NAMALWA (cell line): ENCODE measurements around the gene GUCY1A1.
"Not testable (repeated sequence)": the region's sequence is repeated elsewhere in the genome, so short reads cannot be mapped to it uniquely, and the experiment has no call there.

Experiments used
- DNase-seq: peaks from one replicate; pipeline ENCODE4 v3.0.0-alpha.2; 2015; ENCODE audit warnings: low spot score

GUCY1A1 gene, protein sequence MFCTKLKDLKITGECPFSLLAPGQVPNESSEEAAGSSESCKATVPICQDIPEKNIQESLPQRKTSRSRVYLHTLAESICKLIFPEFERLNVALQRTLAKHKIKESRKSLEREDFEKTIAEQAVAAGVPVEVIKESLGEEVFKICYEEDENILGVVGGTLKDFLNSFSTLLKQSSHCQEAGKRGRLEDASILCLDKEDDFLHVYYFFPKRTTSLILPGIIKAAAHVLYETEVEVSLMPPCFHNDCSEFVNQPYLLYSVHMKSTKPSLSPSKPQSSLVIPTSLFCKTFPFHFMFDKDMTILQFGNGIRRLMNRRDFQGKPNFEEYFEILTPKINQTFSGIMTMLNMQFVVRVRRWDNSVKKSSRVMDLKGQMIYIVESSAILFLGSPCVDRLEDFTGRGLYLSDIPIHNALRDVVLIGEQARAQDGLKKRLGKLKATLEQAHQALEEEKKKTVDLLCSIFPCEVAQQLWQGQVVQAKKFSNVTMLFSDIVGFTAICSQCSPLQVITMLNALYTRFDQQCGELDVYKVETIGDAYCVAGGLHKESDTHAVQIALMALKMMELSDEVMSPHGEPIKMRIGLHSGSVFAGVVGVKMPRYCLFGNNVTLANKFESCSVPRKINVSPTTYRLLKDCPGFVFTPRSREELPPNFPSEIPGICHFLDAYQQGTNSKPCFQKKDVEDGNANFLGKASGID

DNA sequence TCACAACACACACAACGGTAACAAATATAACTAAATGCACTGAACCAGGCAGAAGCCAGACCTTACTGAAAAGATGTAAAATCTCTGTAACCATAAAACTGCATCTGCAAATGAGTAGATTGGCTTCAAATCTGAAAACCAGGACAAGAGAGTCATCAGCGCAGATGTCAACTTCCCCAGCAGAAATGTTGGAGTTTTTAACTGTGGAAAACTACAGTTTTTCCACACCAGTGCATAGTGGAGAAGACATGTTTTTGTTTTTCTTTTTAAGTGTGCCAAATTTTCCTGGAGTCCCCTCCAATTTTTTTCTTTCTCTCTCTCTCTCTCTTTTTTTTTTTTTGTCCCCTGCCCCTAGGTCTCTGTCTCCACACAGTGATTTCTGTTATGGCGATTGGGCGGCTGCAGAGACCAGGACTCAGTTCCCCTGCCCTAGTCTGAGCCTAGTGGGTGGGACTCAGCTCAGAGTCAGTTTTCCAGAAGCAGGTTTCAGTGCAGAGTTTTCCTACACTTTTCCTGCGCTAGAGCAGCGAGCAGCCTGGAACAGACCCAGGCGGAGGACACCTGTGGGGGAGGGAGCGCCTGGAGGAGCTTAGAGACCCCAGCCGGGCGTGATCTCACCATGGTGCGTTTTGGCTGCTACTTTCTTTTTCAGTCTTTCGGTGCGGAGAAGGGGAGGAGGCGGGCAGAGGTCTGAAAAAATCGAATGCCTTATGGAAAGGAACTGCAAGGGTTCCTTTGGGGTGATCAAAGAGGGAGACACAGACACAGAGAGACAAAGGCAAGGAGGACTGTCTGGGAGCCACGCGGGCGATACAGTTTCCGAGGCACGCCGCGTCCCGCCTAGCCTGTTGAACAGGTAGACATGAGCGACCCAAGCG lies at the start of gene GUCY1A1:
Gene GUCY1A1 (plus strand): TSS at position 505 of the 878 bp plus-strand sequence. CDS start 30,020 bp downstream, outside the sequence.
- DNase-seq, result no peak

DNA sequence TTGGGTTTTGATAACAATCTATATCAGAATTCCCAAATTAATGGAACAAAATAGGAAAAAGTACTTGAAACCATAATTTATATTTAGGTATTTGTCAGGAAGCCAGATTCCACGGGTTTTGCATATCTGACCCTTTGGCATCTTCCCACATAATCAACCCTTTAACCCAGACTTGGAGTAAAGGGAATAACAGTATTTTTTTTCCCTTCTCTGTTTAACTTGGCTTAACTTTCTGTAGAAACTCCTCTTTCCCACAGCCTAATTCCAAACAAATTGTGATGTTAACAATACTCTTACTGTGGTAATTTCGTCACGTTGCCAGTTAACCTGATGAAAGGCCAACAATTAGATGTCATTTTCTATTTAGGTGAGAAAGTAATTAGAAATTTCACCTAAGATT lies 49.4 kb upstream of the GUCY1A1 start:
- DNase-seq, result no peak

DNA sequence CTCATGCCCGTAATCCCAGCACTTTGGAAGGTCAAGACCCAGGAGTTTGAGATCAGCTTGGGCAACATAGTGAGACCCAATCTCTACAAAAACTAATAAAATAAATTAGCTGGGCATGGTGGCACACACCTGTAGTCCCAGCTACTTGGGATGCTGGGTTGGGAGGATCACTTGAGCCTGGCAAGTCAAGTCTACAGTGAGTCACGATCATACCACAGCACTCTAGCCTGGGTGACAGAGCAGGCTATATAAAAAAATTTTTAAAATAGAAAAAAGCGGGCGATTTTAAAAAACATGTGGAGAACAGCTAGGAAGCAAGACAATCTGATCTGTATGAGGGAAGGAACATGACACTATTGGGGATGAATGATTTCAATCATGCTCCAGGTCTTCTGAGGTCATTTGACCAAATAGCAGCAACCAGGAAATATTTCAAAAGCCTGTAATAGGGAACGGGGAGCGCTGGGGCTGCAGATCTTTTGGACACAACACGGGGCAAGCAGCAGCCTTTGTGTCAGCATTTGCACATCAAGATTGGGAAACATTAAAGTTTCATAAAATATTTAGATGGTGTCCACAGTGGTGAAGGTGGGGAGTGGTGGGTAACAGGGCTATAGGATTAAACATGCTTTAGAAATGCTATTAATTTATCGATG lies 48.3 kb upstream of the GUCY1A1 start:
- no peak for DNase-seq

DNA sequence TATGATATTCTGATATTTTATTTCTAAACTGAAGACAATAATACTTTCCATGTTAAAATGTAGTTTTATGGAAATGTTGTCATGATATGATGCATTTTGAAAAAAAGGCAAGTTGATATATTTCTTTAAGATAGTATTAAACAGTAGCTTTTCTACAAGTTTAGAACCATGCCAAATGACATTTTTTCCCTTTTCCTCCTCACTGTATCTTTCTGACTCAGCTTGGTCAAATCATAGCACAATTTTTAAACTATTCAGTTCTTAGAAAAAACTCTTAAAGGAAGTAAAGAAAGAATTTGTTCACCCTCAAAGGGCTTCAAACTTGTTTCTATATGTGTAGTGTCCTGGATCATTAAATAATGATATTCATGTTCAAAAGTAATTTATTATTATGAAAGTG lies 46.0 kb upstream of the GUCY1A1 start:
- DNase-seq, result no peak

DNA sequence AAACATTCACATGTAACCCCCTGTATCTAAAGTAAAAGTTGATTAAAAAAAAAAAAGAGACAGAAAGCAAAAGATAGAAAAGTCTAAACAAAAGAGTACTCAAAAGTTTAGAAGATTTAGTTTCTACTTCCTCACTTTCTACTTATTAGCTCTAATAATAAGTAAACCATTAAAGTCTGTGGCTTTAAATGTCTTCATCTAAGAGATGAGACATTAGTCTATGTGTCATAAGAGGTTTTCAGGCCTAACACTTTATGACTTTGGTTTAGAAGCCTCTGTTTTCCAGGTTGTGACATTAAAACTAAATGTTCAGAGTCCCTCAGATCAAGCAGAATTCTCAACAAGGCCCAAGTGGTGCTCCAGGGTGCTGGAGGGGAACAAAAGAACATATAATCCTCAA lies 42.2 kb upstream of the GUCY1A1 start:
- no peak for DNase-seq

DNA sequence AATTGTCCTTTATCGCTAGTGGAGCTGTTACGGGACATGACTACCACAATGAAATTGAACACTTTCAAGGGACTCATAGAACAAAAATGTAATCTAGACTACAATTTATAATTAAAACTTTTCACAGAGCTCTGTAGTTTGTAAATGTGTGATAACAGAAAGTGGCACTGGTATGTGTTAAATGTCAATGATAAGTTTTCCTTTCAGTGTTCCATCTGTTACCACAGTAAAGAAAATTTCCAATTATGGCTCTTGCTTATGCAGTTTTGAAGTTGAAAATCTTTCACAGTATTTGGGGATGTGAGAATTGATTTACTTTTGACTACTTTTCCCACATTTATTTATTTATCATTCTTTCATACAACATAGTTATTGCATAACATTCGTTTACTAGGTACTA lies 40.1 kb upstream of the GUCY1A1 start:
- DNase-seq, result no peak

DNA sequence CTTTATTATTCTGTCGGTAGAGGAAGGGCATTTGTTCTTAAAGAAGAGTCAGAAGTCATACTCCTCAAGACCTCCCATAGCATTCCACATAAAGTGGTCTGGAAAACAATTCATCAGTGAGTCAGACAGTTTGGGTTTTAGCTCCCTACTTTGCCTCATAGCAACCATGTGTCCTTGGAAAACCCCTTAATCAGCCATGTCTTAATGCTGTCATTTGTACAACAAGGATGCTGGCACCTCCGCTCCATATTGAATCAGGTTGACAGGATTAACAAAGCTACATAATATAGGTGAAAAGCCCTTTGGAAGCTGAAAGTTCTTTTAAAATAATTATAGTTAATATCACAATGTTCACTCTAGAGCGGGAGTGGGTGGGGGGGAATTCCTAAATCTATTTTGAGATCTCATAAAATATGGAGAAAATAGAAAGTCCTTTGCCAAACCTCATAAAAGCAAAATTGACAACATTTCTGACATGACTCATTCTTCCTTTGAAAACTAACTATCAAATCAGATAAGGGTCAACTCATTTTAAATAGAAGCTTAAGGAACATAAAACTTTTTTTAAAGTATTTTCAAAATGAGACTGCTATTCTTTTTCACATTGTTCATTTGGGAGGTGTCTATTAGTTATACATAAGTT lies 37.3 kb upstream of the GUCY1A1 start:
- no peak for DNase-seq

DNA sequence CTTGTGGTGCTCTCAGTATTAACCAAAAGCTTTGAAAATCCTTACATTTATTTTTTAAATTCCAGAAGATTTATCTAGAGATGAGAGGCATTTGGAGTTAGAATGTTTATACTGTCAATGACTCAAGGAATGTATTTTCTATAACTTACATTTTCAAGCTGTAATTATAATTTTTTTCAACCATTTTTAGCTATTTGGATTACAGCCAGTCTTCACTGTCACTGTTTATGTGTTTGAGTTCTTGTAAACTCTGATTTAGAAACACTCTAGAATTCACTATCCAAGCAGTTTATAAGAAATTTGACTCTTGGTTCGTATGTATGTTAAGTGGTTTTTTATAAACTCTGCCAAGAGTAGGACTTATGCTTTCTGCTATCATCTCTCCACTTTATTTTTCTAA lies 36.7 kb upstream of the GUCY1A1 start:
- no peak for DNase-seq

DNA sequence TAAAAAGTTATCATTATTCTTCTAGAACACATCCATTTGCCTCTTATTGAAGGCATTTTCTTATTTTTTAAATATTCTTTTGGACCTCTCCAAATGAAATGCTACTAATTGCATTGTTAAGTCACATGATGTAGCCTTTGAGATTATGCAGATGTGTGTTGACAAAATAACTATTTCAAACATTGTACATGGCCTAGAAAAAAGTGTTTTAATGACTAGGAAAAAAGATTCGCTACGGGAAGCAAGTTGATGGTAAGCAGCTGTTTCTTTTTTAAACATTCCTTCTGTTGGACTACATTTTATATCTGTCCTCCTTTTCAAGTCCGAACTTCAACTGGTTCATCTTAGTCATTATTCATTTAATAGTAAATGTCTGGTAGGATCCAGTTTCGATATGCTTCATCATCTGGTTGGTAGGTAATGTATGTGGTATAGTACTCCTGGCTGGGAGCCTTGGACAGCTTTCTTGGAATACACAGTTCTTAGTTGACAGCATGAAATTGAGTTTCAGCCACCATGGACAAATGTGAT lies 34.3 kb upstream of the GUCY1A1 start:
- no peak for DNase-seq

DNA sequence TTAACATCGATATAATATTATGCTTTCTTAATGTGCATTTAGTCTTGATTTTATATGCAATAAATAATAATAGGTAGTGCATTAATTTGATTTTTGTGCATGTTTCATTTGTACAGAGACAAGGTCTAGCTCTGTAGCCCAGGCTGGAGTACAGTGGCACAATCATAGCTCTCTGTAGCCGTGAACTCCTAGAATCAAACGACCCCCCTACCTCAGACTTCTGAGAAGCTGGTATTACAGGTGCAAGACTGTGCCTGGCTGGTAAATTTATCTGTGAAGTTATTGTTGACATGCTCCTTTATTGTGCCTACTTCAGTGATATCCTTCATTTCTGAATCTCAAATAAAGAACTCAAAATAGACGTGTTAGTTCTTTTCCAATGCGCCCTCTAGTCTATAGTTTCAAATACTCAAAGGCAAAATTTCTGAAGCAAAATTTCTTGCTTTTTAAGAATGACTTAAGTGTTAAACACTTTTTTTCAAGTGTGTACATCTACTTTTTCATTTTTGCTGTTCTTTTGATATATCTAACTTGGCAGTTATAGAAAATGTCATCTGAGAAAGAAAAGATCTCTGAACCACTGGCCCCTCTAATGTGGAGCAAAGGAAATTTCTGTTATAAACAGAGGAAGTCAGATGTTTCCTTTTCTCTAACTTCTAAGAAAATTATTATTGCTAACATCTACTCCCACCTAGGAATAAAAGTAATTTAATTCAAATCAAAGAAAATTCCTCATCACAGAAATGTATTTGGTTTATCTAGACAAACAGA lies 28.3 kb upstream of the GUCY1A1 start:
- no peak for DNase-seq

DNA sequence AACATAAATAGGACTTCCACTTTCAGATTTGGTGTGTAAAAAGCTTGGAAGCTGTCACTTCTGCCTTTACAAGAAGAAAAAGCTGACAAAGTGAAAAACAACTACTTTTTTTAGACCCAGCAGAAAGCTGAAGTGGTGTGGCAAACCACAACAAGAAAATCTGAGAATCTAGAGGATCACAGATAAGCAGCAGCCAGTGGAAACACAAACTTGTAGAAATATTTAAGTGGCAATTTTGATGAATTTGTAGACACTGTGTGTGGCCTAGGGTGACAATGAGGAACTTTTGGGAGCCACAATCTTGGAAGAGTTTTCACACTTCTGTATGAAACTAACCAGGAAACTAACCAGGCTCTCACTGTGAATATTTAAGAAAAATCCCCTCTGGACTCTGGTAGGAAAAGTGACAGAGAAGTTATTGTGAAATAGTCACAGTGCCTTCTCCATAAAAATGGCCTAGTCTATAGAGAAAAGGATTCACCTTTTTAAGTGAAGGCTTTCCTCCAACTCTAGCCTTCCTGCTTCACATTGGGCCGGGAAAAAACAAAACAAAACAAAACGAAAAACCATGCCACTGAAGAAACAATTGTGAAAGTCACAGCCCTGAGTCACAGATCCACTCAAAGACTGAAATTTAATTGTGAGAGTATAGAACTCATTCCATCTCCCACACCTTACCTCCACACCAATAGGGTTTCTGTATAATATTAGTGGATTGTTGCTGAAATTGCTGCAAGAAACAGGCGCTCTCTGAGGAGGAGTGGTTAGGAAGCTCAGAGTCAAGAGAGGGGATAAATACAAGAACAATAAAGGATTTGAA lies 26.7 kb upstream of the GUCY1A1 start:
- DNase-seq, result no peak

DNA sequence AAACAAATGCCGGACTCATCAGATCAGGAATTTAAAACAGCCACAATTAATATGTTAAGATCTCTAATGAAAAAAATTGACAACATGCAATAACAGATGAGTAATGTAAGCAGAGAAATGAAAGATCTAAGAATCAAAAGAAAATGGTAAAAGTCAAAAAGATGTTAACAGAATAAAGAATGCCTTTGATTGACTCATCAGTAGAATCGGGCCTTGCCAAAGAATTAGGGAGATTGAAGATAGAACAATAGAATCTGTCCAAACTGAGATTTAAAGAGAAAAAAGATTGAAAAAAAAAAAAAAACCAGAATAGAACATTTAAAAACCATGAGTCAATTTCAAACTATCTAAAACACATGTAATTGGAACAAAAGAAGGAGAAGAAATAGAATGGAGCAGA lies 25.9 kb upstream of the GUCY1A1 start:
- no peak for DNase-seq

DNA sequence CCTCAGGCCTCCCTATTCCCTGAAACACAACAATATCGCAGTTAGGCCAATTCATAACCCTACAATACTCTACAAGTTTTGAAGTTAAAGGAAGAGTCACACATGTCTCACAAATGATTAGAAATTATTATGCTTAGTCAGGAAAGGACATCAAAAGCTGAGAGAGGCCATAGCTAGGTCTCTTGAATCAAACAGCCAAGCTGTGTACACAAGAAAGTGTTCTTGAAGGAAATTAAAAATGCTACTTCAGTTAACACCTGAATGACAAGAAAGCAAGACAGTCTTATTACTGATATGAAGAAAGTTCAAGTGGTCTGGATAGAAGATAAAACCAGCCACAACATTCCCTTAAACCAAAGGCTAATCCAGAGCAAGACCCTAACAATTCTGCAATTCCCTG lies 23.6 kb upstream of the GUCY1A1 start:
- DNase-seq, result no peak

DNA sequence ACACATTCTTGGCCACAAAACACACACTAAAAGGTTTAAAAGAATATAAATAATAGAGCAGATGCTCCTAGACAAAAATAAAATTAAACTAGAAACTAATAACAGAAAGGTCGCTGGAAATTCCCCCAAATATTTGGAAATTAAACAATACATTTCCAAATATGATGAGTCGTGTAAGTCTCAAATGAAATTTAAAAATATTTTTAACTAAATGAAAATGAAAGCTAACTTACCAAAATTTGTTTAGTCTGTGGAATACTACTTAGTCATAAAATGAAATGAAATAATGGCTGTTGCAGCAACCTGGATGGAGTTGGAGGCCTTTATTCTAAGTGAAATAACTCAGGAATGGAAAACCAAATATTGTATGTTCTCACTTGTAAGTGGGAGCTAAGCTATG lies 20.6 kb upstream of the GUCY1A1 start:
- no peak for DNase-seq

DNA sequence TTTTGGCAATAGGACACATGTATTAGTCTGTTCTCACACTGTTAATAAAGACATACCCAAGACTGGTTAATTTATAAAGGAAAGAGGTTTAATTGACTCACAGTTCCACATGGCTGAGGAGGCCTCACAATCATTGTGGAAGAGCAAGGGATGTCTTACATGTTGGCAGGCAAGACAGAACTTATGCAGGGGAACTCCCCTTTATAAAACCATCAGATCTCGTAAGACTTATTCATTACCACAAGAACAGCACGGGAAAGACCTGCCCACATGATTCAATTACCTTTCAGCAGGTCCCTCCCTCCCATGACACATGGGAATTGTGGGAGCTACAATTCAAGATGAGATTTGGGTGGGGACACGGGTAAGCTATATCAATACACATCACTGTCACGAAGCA lies 15.9 kb upstream of the GUCY1A1 start:
- DNase-seq, result not testable (repeated sequence)

DNA sequence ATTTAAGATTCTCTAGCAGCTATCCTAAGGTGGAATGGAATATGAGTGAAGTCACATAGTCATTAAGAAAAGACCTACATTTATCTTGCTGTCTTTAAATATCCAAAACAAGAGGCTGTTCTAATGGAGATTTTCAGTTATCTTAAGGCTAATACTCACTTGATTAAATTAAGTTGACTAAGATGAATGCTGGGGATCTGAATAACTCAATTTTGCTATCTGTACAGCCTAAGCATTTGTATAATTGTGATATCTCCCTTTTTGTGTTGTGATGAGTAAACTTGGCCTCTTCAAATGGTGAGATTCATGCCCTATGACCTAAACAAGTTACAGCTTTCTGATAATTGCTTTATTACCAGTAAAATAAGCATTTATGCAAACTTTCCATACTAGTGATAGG lies 13.6 kb upstream of the GUCY1A1 start:
- no peak for DNase-seq

DNA sequence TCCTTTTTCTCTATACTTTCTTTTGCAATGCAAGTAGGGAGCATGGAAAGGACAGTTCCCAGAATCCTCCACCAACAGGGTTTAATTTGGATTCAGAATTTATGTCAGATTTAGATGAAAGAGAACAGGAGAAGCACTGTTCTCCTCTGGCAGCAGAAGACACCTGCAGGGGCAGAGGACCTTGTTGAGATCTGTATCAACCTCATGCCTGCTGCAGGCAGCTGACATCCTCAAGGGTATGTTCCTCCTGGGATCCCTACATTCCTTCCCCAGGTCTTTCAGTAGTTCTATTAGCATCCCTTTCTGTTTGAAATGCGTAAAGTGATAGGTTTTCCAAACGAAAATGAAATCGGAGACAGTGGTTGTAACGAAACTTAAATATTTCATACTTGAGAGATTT lies 10.6 kb upstream of the GUCY1A1 start:
- DNase-seq, result no peak

DNA sequence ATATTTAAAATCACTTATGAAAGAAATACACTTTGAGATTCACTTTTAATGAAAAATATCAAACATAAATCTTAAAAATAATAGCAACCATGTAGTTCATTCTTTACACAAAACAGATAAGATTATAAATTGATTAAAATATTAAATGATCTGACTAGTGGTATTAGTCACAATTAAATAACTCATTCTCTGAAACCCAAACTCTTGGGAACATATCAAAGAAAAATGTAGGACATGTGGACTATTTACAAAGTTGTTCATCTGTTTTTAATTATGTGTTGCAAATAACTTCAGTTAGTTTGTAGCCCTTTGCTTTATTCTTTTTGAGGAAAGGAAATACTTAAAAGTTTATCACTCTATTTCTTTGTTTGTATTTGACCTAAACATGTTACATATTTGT lies 9.5 kb upstream of the GUCY1A1 start:
- DNase-seq, result no peak

DNA sequence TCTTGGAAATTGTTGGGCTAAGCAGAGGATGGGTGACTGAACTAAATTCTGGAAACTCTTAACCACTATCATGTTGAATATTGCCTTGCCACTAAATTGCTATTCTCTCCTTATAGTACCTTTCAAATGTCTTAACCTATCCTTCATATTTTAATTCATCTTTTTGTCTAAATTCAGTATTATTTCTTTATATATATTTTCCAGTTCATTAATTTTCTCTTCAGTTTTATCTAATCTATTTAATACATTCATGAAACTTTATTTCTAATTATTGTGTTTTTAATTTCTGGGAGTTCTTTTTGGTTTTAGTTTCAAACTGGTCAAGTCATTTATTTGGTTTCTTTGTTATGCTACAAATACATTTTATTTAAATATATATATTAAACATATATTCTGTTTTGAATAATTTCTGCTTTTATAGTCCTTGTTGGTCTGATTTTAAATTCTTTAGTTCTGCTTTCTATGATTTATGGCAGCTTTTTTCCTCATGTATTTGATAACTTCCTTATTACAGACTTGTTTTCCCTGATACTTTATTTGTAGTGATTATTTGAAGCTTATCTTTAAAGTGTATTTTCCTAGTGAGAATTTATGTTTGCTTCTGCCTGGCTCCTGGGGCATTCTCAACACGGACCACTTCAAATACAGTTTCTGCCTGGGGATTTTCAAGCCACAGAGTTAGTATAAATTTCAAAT lies 8.5 kb upstream of the GUCY1A1 start:
- no peak for DNase-seq
